ENCODE data around the gene NOL4L.

Gene NOL4L

GRCh38 chr20:32480371-32481241, 104.5 kb downstream of the NOL4L start:
- no peak for DNase-seq

- no peak for DNase-seq
These were observed 105.4 kb downstream of the NOL4L start for GRCh38 chr20:32479697-32480171.

- no peak for DNase-seq
These were observed 106.1 kb downstream of the NOL4L start for GRCh38 chr20:32479012-32479411.

GRCh38 chr20:32478576-32478975, 106.6 kb downstream of the NOL4L start:
- DNase-seq: no peak

- DNase-seq: no peak
These were observed 107.3 kb downstream of the NOL4L start for GRCh38 chr20:32477594-32478512.

- DNase-seq: no peak
These were observed 108.2 kb downstream of the NOL4L start for GRCh38 chr20:32476684-32477593.

- no peak for DNase-seq
These were observed 109.9 kb downstream of the NOL4L start for GRCh38 chr20:32474967-32475811.

- no peak for DNase-seq
These were observed 110.5 kb downstream of the NOL4L start for GRCh38 chr20:32474717-32474966.

GRCh38 chr20:32474009-32474716, 111.0 kb downstream of the NOL4L start:
- DNase-seq: no peak

- no peak for DNase-seq
These were observed 111.7 kb downstream of the NOL4L start for GRCh38 chr20:32473231-32474008.

GRCh38 chr20:32472581-32473207, 112.4 kb downstream of the NOL4L start:
- DNase-seq: no peak

GRCh38 chr20:32470940-32471339, 114.2 kb downstream of the NOL4L start:
- no peak for DNase-seq

GRCh38 chr20:32470025-32470861, 114.9 kb downstream of the NOL4L start:
- peak; percentile 11 to 19 for DNase-seq

GRCh38 chr20:32468860-32469259, 116.3 kb downstream of the NOL4L start:
- no peak for DNase-seq

- no peak for DNase-seq
These were observed 116.9 kb downstream of the NOL4L start for GRCh38 chr20:32468313-32468640.

- no peak for DNase-seq
These were observed 117.4 kb downstream of the NOL4L start for GRCh38 chr20:32467506-32468312.

GRCh38 chr20:32466739-32467505, 118.2 kb downstream of the NOL4L start:
- no peak for DNase-seq
